ENCODE results near the gene SPATA33.

The SPATA33 gene

GRCh38 chr16:89615176-89615575 is 42.5 kb upstream of the SPATA33 start:
- TF ChIP-seq CTCF (IDR thresholded peaks at IDR 0.05; ENCODE audit: low read length, missing control alignments): no peak
- no peak overlapping the region for H3K4me3 ChIP-seq (replicated peaks; ENCODE audit: low read depth, low read length)
- DNase-seq (ENCODE audit: low read depth): no peak

- TF ChIP-seq CTCF (IDR thresholded peaks at IDR 0.05; ENCODE audit: low read length, missing control alignments): peak; percentile 59
- H3K4me3 ChIP-seq (replicated peaks; ENCODE audit: low read depth, low read length): no peak overlapping the region
- no peak for DNase-seq (ENCODE audit: low read depth)
These were observed 42.0 kb upstream of the SPATA33 start for GRCh38 chr16:89615596-89616090.

- H3K4me3 ChIP-seq (replicated peaks; ENCODE audit: low read depth, low read length): no peak overlapping the region
- no peak for DNase-seq (ENCODE audit: low read depth)
- TF ChIP-seq CTCF (IDR thresholded peaks at IDR 0.05; ENCODE audit: low read length, missing control alignments): no peak
These were observed 41.0 kb upstream of the SPATA33 start for GRCh38 chr16:89616623-89617022.

- DNase-seq (ENCODE audit: low read depth): no peak
- no peak for TF ChIP-seq CTCF (IDR thresholded peaks at IDR 0.05; ENCODE audit: low read length, missing control alignments)
- H3K4me3 ChIP-seq (replicated peaks; ENCODE audit: low read depth, low read length): no peak overlapping the region
These were observed 40.6 kb upstream of the SPATA33 start for GRCh38 chr16:89617036-89617435.

GRCh38 chr16:89618109-89618998 is 39.3 kb upstream of the SPATA33 start:
- DNase-seq (ENCODE audit: low read depth): peak; percentile 40
- TF ChIP-seq CTCF (IDR thresholded peaks at IDR 0.05; ENCODE audit: low read length, missing control alignments): no peak
- no peak overlapping the region for H3K4me3 ChIP-seq (replicated peaks; ENCODE audit: low read depth, low read length)

GRCh38 chr16:89619840-89620239 is 37.8 kb upstream of the SPATA33 start:
- no peak overlapping the region for H3K4me3 ChIP-seq (replicated peaks; ENCODE audit: low read depth, low read length)
- peak; percentile 37 for DNase-seq (ENCODE audit: low read depth)
- no peak for TF ChIP-seq CTCF (IDR thresholded peaks at IDR 0.05; ENCODE audit: low read length, missing control alignments)
